ENCODE data around the gene GPR141. TPM values are rescaled to one million over a fixed set of nuclear protein-coding genes. Genes with fewer than 3 reads are reported as not detected.

The GPR141 gene
- total and polyA plus RNA-seq, 8 donors = 0.10 to 7.1 (median 1.3) TPM; not detected in 3

GRCh38 chr7:37768611-37769010, 85.0 kb downstream of the GPR141 start:
- H3K36me3 ChIP-seq = no peaks in the 10 kb centered on the region
- no peaks in the 10 kb centered on the region for H3K9me3 ChIP-seq
- no peak overlapping the region for H3K4me3 ChIP-seq
- intact Hi-C loops (cut with DNase I; ENCODE audit: low total_unique reads) = no loop called here
- H3K27ac ChIP-seq = no peak overlapping the region
- no peak for DNase-seq
- H3K27me3 ChIP-seq = no peaks in the 10 kb centered on the region
- WGBS, 5 donors = 70 to 93% (median 92%) methylated on average over 1 of the region's 1 CpG
- TF ChIP-seq POLR2AphosphoS5 (IDR thresholded peaks at IDR 0.05) = no peak
- no peak for TF ChIP-seq CTCF (IDR thresholded peaks at IDR 0.05)
- no peak for TF ChIP-seq EP300 (IDR thresholded peaks at IDR 0.05)
- TF ChIP-seq POLR2A (IDR thresholded peaks at IDR 0.05) = no peak
- H3K4me1 ChIP-seq = no peaks in the 10 kb centered on the region

- no peaks in the 10 kb centered on the region for H3K9me3 ChIP-seq
- no peak overlapping the region for H3K4me3 ChIP-seq
- no peak overlapping the region for H3K27ac ChIP-seq
- WGBS, 5 donors = 36 to 53% (median 38%) methylated on average over 1 of the region's 1 CpG
- H3K36me3 ChIP-seq = no peaks in the 10 kb centered on the region
- no peaks in the 10 kb centered on the region for H3K27me3 ChIP-seq
- TF ChIP-seq CTCF (IDR thresholded peaks at IDR 0.05) = no peak
- TF ChIP-seq POLR2A (IDR thresholded peaks at IDR 0.05) = no peak
- no peak for TF ChIP-seq POLR2AphosphoS5 (IDR thresholded peaks at IDR 0.05)
- no peak for TF ChIP-seq EP300 (IDR thresholded peaks at IDR 0.05)
- intact Hi-C loops (cut with DNase I; ENCODE audit: low total_unique reads) = no loop called here
- H3K4me1 ChIP-seq = no peaks in the 10 kb centered on the region
- DNase-seq = no peak
These were observed 85.7 kb downstream of the GPR141 start for GRCh38 chr7:37769291-37769690.

- H3K27me3 ChIP-seq = no peaks in the 10 kb centered on the region
- intact Hi-C loops (cut with DNase I; ENCODE audit: low total_unique reads) = no loop called here
- H3K4me3 ChIP-seq = no peak overlapping the region
- no peak for TF ChIP-seq CTCF (IDR thresholded peaks at IDR 0.05)
- no peak for TF ChIP-seq POLR2AphosphoS5 (IDR thresholded peaks at IDR 0.05)
- no peak for DNase-seq
- H3K9me3 ChIP-seq = no peaks in the 10 kb centered on the region
- no peaks in the 10 kb centered on the region for H3K36me3 ChIP-seq
- no peak overlapping the region for H3K27ac ChIP-seq
- H3K4me1 ChIP-seq = no peaks in the 10 kb centered on the region
- WGBS, 5 donors = 81 to 98% (median 87%) methylated on average over 3 of the region's 3 CpGs
These were observed 86.2 kb downstream of the GPR141 start for GRCh38 chr7:37769726-37770125.

DNA sequence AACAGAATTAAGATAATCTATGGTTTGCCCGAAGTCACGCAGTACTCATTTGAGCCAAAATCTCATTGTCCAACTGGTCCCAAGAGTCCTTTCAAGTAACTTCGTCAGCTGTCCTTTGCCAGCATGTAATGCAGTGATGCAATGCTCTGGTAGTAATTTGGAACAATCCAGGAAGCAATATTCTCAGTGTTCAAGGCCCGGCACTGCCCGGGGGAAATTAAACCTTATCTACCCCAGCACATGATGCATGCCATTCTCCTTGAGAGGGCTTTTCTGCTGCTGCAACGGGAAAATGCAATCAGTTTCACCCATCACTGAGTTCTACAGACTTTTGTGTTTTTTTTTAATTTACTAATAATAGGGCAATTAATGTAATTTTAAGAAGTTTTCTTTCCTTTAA, 87.3 kb downstream of the GPR141 start:
- no peaks in the 10 kb centered on the region for H3K4me1 ChIP-seq
- TF ChIP-seq EP300 (IDR thresholded peaks at IDR 0.05) (no peak), POLR2A (IDR thresholded peaks at IDR 0.05) (no peak), CTCF (IDR thresholded peaks at IDR 0.05) (no peak), POLR2AphosphoS5 (IDR thresholded peaks at IDR 0.05) (no peak)
- WGBS, 5 donors = 68 to 84% (median 81%) methylated on average over 6 of the region's 6 CpGs
- H3K27ac ChIP-seq = no peak overlapping the region
- no peaks in the 10 kb centered on the region for H3K36me3 ChIP-seq
- H3K4me3 ChIP-seq = no peak overlapping the region
- H3K27me3 ChIP-seq = no peaks in the 10 kb centered on the region
- H3K9me3 ChIP-seq = peaks cover 0 to 6% (median 2%) of the 10 kb centered on the region in 4 donors
- intact Hi-C loops (cut with DNase I; ENCODE audit: low total_unique reads) = no loop called here
- no peak for DNase-seq
